SU-DHL-6 (cell line): Measurements from ENCODE around the gene C3orf18.

Experiments
- H2AFZ ChIP-seq: fragments of 200-600 bp; sonication (generic); 2 replicates; pipeline ENCODE4 v1.6.1; 2014; ENCODE audit warnings: low read depth, mild to moderate bottlenecking, moderate library complexity, mixed read lengths, antibody characterized with exemption, low read length; ENCODE audit not compliant: severe bottlenecking
- H3F3A ChIP-seq: fragments of 200-600 bp; shearing (Covaris generic); 2 replicates; pipeline ENCODE4 v1.6.0; 2016; ENCODE audit warnings: antibody characterized with exemption, mild to moderate bottlenecking; ENCODE audit not compliant: insufficient read depth
- H3K27ac ChIP-seq: fragments of 200-600 bp; sonication (generic); 2 replicates; pipeline ENCODE4 v1.5.1; 2016; ENCODE audit warnings: low read depth, mild to moderate bottlenecking, low read length, moderate library complexity, mixed read lengths
- H3K27me3 ChIP-seq: fragments of 200-600 bp; sonication (generic), shearing (Covaris generic); 2 replicates; pipeline ENCODE4 v1.6.0; 2014; ENCODE audit warnings: mild to moderate bottlenecking, low read length
- H3K36me3 ChIP-seq: fragments of 200-600 bp; sonication (generic); 2 replicates; pipeline ENCODE4 v1.6.1; 2014; ENCODE audit warnings: mild to moderate bottlenecking, low read length, mixed read lengths
- H3K4me2 ChIP-seq: fragments of 300-600, 200-600 bp; shearing (Covaris generic), sonication (generic); 2 replicates; pipeline ENCODE4 v1.6.0; 2014; ENCODE audit warnings: low read length, low read depth, mild to moderate bottlenecking; ENCODE audit not compliant: poor library complexity, severe bottlenecking
- H3K4me3 ChIP-seq: fragments of 200-600 bp; sonication (generic); 2 replicates; pipeline ENCODE4 v1.5.1; 2014; ENCODE audit warnings: antibody characterized with exemption, low read length, mild to moderate bottlenecking, mixed read lengths; ENCODE audit not compliant: insufficient read depth, poor library complexity, severe bottlenecking
- H3K79me2 ChIP-seq: fragments of 200-600 bp; sonication (generic); 2 replicates; pipeline ENCODE4 v1.6.1; 2014; ENCODE audit warnings: mild to moderate bottlenecking, low read length, moderate library complexity; ENCODE audit not compliant: insufficient read depth
- H3K9ac ChIP-seq: fragments of 200-600 bp; sonication (generic); 2 replicates; pipeline ENCODE4 v1.7.0; 2014; ENCODE audit warnings: mild to moderate bottlenecking, low read length
- H3K9me2 ChIP-seq: fragments of 200-600 bp; sonication (generic); replicated peaks from 2 replicates; pipeline ENCODE4 v1.6.1; 2014; ENCODE audit warnings: low read length; ENCODE audit not compliant: insufficient read depth
- H3K9me3 ChIP-seq: fragments of 200-600 bp; sonication (generic); 2 replicates; pipeline ENCODE4 v1.6.1; 2014; ENCODE audit warnings: low read length, mixed read lengths; ENCODE audit not compliant: insufficient read depth
- H4K20me1 ChIP-seq: fragments of 200-600 bp; sonication (generic); 2 replicates; pipeline ENCODE4 v1.6.1; 2014; ENCODE audit warnings: low read depth, mild to moderate bottlenecking, antibody characterized with exemption, low read length, moderate library complexity, mixed read lengths
- CTCF ChIP-seq: fragments of 200-600 bp; sonication (generic); IDR thresholded peaks from one replicate; pipeline ENCODE4 v1.5.1; 2017; ENCODE audit warnings: antibody characterized with exemption, mild to moderate bottlenecking, low read length, moderate library complexity; ENCODE audit not compliant: insufficient read depth, poor library complexity, severe bottlenecking
- EZH2phosphoT487 ChIP-seq: fragments of 200-600 bp; sonication (generic), shearing (Covaris generic); conservative IDR thresholded peaks from 2 replicates; pipeline ENCODE4 v1.6.1; 2018; ENCODE audit warnings: mild to moderate bottlenecking, antibody characterized with exemption, low read length, moderate library complexity, mixed read lengths

C3orf18 gene

DNA sequence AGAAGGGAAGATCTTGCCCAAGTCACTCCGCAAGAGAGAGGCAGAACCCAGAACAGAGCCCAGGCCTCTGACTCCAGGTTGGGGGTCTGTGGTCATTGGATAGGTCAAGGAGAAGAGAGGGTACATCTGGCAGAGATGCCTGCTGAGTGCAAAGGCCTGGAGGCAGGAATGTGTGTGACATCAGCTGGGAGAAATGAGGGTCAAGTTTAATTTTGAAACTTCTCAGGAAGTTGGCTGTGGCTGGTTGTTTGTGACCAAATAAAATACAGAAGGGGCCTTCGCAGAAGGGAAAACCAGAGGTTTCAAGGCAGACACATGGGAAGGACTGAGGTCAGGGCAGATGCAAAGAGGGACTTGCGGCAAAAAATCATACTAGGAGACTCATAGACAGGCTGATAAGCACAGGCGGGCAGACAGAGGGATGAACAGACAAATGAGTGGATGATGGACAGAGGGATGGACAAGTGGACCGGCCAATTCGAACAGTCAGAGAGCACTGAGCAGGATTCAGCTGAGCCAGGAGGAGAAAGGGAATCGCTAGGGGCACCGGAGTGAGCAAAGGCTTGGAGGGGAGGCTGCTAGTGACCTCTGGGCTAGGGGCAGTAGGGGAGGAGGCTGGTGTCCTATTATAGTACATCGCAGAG, 35.4 kb downstream of the C3orf18 start:
- Histone ChIP-seq H3K27me3 (no peaks in the 10 kb centered on the region), H3K36me3 (no peaks in the 10 kb centered on the region), H4K20me1 (no peaks in the 10 kb centered on the region), H3K27ac (no peak overlapping the region), H3K9me3 (no peaks in the 10 kb centered on the region), H3K4me3 (no peak overlapping the region), H2AFZ (no peak overlapping the region), H3K4me2 (no peak overlapping the region), H3K79me2 (no peaks in the 10 kb centered on the region), H3F3A (no peaks in the 10 kb centered on the region), H3K9ac (no peak overlapping the region), H3K9me2 (no peaks in the 10 kb centered on the region)
- TF ChIP-seq CTCF (no peak), EZH2phosphoT487 (no peak)

DNA sequence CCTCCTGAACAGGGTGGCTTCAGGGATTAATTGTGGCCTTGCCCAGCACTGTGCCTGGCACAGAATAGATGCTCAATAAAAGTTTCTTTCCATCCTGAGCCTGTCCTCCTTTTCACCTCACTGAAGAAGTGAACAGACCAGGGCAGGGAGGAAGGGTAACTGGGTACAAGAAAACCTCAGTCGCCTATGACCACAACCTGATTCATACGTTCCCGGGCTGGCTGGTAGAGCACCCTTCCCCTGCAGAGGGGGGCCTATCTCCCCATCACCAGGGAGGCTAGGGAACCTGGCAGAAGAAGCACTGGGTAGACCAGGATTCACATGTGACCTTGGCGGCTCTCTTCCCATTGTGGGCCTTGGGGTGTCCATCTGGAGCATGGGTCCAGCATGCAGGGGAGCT, 36.3 kb downstream of the C3orf18 start:
- no peaks in the 10 kb centered on the region for H3K9me2 ChIP-seq
- no peak overlapping the region for H3K4me3 ChIP-seq
- H3K9me3 ChIP-seq, result no peaks in the 10 kb centered on the region
- H3K27me3 ChIP-seq, result no peaks in the 10 kb centered on the region
- H3K79me2 ChIP-seq, result no peaks in the 10 kb centered on the region
- no peaks in the 10 kb centered on the region for H3K36me3 ChIP-seq
- H3F3A ChIP-seq, result no peaks in the 10 kb centered on the region
- no peak overlapping the region for H3K4me2 ChIP-seq
- no peaks in the 10 kb centered on the region for H4K20me1 ChIP-seq
- H3K9ac ChIP-seq, result no peak overlapping the region
- no peak overlapping the region for H2AFZ ChIP-seq
- H3K27ac ChIP-seq, result no peak overlapping the region
- TF ChIP-seq CTCF, result no peak
- TF ChIP-seq EZH2phosphoT487, result no peak

GRCh38 chr3:50530001-50530970, 37.3 kb downstream of the C3orf18 start:
- Histone ChIP-seq H3K36me3 (no peaks in the 10 kb centered on the region), H3K27ac (no peak overlapping the region), H3K79me2 (no peaks in the 10 kb centered on the region), H4K20me1 (no peaks in the 10 kb centered on the region), H3F3A (no peaks in the 10 kb centered on the region), H3K9me3 (no peaks in the 10 kb centered on the region), H3K9me2 (no peaks in the 10 kb centered on the region), H2AFZ (no peak overlapping the region), H3K4me2 (no peak overlapping the region), H3K4me3 (no peak overlapping the region), H3K27me3 (no peaks in the 10 kb centered on the region), H3K9ac (no peak overlapping the region)
- TF ChIP-seq EZH2phosphoT487 (no peak), CTCF (no peak)
